ENCODE results near the gene SLC1A3.
"Not testable (repeated sequence)": the region's sequence is repeated elsewhere in the genome, so short reads cannot be mapped to it uniquely, and the experiment has no call there.

SLC1A3 gene

DNA sequence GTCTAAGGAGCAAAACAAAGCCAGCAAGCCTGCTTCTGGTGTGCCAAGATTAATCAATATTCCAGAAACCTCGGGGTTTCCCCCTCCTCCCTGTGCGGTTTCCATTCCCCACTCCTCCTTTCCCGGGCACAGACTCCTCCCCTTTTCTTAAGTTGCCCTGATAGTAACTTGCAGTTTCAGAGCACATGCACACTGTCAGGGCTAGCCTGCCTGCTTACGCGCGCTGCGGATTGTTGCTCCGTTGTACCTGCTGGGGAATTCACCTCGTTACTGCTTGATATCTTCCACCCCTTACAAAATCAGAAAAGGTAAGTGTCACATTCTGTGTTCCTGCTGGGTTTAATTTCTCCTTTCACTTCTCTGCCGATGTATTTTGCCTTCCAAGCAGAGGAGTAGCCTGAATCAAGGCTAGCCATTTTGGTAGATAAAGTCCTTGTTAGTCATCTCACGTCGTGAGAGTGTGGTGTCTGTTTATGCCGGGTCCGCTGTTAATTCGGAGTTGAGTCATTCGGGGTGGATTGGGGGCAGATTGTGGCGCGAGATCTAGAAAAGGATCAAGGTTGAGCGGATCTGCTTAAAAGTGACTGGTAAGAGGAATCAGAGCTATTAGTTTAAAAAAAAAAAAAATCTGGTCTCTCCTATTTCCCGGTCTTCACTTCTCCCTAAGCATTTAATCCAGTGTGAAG is at the start of gene SLC1A3:
TSS of gene SLC1A3 (plus strand) at position 179 of the 686 bp plus-strand sequence. CDS start 1,818 bp downstream, outside the sequence.
- no peak for DNase-seq (ENCODE audit: low read depth)

DNA sequence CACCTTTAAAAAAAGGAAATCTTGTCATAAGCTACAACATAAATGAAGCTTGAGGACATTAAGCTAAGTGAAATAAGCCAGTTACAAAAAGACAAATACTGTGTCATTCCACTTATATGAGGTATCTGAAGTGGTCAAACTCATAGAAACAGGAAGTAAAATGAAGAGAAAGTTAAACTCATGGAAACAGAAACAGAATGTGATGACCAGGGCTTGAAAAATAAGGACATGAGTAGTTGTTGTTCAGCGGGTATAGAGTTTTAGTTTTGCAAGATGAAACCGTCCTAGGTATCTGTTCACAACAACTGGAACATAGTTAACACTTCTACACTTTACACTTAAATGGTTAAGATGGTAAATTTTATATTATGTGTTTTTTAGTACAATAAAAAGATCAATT is 47.8 kb upstream of the SLC1A3 start:
- no peak for DNase-seq (ENCODE audit: low read depth)

DNA sequence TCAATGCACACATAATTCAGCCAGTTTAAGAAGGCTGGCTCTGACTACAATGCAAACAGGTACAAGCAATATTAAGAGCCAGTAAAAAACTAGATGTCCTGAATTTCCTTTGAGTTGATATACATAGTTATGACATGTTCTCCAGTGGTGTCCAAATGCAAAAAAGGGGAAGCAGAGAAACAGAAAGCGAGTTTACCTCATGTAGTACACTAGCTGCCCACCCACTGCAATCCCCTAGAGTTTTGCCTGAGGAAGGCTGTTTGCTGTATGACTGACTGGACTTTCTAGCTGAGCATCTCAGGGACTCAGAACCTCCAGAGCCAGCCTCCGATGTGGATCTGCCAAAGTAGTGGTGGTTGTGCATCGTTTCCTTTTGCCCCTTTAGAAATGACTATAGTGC is 44.8 kb upstream of the SLC1A3 start:
- DNase-seq (ENCODE audit: low read depth) = no peak

DNA sequence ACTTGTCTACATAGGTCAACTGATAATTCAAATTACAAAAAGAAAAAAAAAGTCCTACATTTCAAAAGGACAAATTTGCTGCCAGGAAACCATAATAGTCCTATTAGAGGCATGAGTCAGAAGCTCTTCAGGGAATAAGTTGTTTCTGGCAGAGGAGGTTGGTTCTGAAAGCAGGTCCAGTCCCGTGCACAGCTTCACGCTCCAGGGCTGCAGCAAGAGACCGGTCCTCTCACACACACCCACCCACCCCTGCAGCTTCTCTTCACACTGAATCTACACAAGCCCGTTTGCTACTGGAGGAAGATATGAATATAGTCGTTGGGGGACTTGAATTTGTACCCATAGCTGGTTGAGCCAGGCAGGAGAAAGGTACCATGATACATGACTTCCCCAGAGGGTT is 36.9 kb upstream of the SLC1A3 start:
- no peak for DNase-seq (ENCODE audit: low read depth)

DNA sequence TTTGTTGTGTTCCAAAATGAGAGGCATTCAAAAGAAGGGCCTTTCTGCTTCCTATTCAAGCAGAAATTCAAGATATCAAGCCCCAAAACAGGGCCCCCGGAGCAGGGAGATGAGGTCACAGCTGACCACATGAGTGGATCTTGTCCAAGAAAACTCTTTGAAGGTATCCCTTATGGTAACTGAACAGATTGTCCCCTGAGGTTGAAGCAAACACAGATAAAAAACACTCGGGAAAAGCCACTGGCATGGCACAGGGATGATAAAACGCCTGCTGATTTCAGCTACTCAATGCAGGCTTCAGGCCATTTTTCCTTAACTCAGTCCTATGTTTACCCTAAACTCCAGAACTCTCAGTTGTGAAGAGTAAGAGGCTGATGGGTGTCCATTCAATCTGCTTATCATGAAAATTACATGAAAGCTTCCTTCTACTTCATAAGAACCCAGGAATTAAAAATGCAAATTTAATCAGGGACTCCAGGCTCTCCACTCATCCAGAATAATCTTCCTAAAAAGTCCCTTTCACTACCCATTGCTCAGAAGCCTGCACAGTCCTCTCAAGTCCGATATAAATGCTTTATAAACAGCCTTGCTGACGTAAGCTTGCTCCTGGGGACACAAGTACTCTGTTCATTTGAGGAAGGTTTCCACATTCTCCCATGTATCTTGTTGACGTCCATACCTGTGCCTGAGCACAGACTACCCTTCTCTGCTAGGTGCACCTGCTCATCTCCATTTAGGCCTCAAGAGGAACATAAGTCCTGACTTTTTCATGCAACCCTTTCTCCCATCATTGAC is 35.9 kb upstream of the SLC1A3 start:
- no peak for DNase-seq (ENCODE audit: low read depth)

DNA sequence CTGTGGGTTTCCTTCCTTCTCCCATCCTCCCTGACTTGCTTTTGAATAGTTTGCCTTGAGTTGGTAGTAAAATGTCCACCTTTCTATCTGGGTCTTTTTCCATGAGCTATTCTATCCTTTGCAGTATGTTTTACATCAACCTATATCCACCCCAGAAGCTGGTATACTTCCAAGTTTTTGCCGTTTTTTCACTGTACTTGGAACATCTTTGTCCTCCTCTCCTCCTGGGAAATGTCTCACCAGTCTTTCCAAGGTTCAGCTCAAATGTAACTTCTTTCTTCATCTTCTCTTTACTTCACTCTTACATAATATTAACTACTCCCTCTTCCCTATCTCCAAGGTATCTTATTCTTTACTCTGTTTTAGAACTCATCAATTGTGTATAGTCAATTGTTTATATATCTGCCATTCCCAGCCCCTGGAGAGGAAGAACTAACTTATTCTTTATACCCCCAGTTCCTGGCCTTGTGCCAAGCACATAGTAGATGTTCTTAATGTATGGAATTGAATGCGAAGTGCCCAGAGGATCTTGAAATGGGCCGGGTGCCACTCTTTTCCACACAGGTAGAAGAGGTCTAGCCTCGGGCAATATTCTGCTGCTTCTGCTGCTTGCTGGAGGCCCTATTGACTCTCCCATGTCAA is 34.9 kb upstream of the SLC1A3 start:
- no peak for DNase-seq (ENCODE audit: low read depth)

DNA sequence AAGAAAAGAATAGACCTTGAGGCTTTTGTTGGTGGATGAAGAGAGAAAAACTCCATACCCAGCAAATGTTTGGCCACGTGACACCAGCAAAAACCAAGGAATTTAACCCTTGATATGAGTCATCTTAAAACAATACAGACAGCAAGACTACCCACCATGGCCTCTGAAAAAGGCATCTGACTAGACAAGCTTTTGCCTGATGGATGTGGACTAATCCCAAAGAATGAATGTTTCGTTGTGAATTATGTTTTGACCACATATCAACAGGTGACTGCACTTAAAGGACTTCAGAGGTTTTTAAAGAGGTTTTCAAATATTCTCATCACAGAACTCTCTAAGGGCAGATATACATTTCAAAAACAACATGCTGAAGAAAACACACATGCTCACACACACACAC is 33.0 kb upstream of the SLC1A3 start:
- no peak for DNase-seq (ENCODE audit: low read depth)

DNA sequence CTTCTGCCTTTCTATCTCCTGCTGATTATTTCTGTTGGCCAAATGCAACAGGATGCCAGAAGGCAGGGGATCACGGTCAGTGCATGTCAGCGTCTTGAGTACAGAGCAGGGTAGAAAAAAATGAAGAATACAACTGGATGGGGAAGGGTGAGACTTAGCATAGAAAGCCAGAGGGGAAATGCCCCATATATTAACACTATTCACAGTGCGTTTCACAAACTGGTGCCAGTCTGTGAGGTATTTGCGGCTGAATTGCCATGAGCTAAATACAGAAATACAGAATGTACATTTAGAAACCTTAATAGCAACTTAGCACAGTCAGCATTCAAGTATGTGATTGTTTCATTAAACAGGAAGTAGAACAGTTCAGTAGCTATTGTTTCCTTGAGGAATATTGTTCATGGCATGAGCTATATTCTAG is 31.0 kb upstream of the SLC1A3 start:
- DNase-seq (ENCODE audit: low read depth) = no peak

DNA sequence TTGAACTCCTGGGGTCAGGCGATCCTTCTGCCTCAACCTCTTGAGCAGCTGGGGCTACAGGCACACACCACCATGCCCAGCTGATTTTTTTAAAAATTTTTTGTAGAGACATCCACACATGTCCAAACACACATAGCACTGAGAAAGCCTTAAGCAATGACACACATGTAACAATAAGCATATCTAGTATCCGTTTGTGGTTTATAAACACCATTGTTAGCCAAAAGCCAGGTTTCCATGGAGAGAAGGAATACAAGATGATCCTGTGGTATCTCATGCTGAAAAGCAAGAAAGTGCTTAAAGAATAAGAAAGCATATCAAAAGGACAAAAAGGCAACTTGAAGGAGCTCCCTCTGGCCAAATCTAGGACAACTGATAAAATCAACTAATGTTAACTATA is 29.7 kb upstream of the SLC1A3 start:
- DNase-seq (ENCODE audit: low read depth) = no peak

DNA sequence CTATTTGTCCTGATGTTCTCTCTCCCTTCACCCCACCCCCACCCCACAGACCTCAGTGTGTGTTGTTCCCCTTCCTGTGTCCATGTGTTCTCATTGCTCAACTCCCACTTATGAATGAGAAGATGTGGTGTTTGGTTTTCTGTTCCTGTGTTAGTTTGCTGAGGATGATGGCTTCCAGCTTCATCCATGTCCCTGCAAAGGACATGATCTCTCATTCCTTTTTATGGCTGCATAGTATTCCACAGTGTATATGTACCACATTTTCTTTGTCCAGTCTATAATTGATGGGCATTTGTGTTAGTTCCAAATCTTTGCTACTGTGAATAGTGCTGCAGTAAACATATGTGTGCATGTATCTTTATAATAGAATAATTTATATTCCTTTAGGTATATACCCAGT is 26.5 kb upstream of the SLC1A3 start:
- DNase-seq (ENCODE audit: low read depth) = not testable (repeated sequence)

DNA sequence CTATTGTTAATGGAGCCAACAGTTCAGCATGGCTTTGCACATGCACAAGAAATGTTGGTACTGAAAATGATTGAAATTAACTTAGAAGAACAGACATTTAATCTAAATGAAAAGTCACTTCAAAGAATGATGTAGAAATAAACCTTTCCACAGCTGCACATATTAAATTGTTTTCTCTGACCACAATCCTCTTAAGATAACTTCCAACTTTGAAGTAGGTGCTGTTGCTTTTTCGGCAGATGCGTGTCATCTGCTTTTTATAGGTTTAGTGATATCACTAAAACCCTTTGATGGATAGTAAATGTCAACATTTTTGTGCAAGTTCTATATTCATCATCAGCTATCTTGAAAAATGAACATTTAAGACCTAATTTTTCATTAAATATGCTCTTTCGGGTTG is 25.3 kb upstream of the SLC1A3 start:
- no peak for DNase-seq (ENCODE audit: low read depth)

DNA sequence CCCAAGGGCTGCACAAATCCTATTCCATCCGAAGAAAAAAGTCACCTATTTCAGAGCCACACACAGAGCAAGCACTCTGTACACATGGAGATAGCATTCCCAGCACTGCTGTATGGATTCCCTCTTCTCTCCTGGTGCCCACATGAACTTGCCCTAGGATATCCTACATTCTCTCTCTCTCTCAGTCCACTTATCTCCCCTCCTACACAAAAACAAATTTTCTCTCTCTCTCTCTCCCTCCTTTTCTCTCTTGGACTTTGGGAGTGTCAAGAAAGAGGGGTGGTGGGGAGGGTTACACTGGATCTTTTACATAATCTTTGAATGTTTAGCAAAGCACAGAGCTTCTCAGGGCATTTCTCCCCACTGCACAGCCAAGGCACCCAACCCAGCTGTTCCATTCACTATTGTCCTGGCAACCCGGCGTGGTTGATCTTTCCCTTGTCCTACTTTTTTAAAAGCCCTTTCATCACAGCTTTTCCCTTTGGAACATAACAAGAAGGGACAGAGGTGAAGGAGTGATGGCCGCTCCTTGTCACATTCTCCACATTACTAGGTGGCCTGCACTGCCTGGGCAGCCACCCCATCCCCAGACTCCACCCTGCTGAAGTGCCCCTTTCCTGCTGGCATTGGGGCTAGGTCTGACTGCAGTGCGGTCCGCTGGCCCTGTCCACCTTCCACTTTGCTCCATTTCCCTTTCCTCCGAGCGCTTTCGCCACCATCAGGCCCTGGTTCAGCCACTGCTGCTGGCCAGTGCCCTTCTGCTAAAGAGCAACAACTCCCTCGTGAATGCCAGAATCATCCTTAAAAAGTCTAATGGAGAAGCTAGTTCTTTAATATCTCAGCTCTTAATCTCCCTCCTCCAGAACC is 22.2 kb upstream of the SLC1A3 start:
- no peak for DNase-seq (ENCODE audit: low read depth)

DNA sequence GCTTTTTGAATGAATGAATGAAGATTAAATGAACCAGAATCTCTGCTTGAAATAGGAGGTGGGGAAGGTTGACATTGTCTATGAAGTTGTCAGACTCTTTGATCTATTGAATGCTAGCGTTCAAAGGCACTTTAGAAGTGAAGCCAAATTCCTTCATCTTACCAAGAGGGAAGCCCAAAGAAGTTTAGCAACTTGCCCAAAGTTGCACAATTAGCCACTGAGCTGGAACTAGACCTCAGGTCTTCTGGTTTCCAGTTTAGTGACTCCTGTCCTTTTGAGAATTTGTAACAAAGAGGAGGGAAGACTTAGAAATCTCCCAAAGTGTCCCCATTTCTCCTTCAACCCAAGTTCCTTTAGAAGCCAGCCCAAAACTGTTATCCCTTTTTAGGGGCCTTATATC is 20.7 kb upstream of the SLC1A3 start:
- DNase-seq (ENCODE audit: low read depth) = no peak

DNA sequence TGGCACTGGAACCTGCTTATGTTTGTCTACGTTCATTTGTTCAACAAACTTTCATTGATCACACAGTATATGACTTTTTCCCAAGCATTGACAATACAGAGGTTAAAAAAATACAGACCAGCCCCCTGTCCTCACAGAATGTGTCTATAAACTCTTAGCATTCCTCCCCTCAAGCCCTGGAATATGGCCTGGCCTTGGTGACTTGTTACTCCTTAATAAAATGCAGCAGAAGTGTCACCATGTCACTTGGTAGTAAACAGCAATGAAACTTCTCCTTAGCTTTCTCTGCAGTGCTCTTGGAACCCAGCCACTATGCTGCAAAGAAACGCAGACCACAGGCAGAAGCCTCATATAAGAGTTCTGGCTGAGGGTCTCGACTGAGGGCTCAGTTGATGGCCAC is 19.1 kb upstream of the SLC1A3 start:
- DNase-seq (ENCODE audit: low read depth) = no peak

DNA sequence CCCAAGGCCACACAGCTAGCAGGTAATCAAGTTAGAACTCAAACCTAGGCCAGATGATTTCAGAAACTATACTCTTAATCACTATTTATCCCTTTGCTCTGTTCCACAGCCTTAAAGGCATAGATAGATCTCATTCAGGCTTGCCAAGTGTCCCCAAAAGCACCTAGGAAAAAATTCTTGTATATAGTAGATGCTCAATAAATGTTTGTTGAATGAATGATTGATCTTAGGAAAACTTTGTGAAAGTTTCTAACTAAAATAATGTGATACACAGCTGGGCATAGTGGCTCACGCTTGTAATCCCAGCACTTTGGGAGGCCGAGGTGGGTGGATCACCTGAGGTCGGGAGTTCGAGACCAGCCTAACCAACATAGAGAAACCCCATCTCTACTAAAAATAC is 16.7 kb upstream of the SLC1A3 start:
- not testable (repeated sequence) for DNase-seq (ENCODE audit: low read depth)

DNA sequence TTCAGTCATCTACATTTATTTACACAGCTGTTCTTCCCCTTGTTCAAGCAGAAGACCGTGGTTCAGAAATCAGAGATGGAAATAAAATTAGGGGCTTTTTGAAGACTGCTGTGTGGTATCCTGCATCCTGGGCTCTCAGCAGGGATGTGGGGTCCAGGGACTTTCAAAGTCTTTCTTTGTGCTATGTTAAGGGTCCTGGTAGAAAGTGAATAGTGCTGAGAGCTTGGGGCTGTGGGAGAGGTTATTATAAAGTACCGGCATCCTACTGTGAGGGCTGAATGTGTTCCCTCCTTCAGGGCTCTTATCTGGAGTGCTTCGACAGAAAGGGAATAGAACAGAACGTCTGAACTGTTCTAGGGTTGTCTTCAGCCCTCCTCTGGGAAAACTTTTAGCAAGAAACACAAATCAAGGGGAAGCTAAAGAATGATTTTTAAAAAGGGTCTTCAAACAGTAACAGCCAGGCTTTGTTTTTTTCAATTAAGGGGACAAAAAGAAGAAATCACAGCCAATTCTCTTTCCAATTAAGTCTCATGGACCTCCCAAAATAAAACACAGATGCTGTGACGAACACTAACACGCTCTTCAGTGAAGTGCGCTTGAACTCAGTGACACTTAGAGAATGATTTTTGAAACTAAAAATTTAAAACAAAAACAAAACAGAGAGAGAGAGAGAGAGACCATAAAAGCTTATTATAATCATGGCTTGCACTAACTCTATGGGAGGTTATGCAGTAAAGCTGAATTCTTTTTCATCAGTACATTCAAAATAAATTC is 15.7 kb upstream of the SLC1A3 start:
- no peak for DNase-seq (ENCODE audit: low read depth)

DNA sequence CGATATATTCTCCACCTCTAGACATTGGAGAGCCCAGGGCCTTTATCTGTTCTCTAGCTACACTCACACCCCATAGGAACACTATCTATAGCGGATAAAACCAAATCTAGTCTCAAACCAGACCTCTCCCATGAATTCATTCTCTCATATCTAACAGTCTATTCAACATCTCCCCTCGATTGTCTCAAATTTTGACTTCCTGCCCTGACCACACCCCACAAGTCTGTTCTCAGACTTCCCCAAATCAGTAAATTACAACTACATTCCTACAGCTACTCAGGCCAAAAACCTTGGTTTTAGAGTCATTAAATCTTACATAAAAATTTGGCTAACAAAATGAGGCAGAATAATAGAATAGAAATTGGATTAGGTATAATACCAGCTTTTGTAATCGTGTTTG is 12.5 kb upstream of the SLC1A3 start:
- no peak for DNase-seq (ENCODE audit: low read depth)

DNA sequence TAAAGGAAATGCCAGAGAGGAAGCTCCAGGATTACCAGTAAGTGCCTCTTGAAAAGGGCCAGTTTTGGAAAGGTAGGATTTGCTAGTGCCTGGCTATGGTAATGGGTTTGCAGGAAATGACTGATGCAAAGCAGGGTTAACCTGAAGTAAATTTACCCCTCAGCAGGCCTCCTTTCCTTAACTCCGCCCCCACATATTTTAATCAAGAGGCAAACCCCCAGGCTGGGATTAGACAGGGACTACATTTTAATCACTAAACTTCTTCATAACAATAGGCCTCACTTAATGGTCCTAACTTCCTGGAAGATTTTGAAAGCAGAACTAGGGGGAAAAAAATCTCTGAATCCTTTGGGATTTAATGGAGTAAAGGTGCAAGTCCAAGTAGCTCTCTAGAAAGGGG is 10.2 kb upstream of the SLC1A3 start:
- DNase-seq (ENCODE audit: low read depth) = no peak

DNA sequence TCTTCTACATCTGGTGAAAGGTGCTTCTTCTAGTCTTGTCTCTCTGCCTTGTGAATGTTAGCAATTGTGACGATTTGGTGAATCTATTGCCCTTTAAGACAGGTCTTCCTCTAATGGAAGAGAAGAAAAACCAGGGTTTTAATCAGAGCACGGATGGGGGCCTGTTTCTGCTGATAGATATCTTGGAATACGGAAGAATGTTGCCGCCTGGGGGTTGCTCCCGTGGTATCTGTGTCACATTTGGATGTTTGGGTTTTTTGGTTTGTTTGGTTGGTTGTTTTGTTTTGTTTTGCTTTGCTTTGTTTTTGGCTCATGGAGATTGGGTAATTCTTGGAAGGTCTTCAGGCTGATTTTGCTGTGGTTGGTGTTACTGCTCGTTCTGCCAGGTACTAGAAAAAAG is 9.7 kb upstream of the SLC1A3 start:
- no peak for DNase-seq (ENCODE audit: low read depth)

DNA sequence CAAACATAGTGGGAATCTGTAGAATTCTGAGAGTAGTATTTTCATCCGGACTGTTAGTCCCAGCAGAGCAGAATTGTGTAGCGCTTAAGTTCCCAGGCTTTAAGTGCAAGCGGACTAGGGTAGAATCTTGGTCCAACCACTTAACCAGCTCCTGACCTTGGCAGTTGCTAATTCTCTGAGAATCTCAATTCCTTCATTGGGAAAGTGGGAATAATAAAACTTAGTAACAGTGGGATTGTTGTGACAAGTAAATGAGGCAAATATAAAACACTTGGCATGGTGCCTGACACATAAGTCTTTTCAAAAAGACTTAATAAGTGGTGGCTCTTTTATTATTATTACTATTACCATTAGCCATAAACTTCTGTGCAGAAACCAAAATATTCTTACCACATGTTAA is 8.4 kb upstream of the SLC1A3 start:
- no peak for DNase-seq (ENCODE audit: low read depth)

DNA sequence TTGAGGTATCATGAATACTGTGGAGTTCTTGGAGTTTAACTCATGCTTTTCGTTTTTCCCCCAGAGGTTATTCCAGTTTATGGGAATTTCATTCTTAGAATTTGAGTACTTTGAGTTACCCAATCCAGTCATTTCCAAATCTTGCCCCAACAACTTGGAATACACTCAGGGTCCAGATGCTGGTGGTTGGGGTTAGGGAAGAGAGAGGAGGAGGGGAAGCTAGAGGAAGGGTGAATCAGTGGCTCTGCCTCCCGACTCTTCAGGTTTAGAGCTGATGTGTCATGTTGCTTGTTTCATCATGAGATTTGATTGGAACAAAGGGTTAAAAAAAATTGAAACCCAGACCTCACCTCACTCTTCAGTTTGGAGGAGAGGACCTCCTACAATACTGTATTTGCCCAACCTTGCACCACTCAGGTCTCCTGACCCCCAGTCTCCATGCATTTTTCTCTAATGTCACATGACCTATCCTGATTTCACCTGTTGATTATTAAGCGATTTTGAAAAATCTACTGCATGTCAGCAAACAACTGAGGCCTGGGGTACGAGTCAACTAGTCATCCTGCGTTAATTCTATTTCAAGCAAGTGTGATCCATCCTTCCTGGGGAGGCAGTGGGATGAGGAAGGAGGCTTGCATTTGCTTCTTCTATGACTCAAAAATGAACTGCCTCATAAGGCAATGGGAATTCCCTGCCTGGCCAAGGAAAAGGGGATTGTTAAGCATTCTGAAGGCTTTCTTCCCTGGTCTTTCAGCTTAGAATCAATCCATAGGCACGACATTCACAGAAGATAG is 6.2 kb upstream of the SLC1A3 start:
- DNase-seq (ENCODE audit: low read depth) = no peak

Data from T-helper 22 cell (primary cell).